ENCODE data around the gene PUM2.
"Not testable (repeated sequence)": the region's sequence is repeated elsewhere in the genome, so short reads cannot be mapped to it uniquely, and the experiment has no call there.

PUM2 gene

DNA sequence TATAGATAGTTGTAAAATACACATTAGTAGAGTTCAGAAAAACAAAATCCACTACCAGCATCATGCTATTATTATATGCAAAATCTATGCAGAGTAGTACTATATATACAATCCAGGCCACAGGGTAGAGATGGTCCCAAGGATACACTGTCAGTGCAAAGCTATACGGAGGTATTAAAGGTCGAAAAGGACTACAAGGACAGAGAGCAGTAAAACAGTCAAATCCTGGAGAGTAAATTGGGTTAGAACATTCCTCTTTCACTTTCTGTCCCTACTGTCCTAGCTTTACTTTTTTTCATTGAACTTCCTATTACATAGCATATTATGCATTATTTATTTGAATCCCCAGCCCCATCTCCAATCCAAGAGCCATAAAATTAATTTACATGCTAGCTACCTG is 86.0 kb downstream of the PUM2 start:
- DNase-seq (ENCODE audit: low read depth, low spot score), result no peak
- ChIA-PET POLR2A (no interaction called here), CTCF (interaction anchor here (0.5 to 2.2 kb wide), 4 partner anchors 13 to 161 kb away, joined by 3 to 7 read pairs (median 4); no protein-coding TSS in a partner anchor)
- TF ChIP-seq, protein P1, sequence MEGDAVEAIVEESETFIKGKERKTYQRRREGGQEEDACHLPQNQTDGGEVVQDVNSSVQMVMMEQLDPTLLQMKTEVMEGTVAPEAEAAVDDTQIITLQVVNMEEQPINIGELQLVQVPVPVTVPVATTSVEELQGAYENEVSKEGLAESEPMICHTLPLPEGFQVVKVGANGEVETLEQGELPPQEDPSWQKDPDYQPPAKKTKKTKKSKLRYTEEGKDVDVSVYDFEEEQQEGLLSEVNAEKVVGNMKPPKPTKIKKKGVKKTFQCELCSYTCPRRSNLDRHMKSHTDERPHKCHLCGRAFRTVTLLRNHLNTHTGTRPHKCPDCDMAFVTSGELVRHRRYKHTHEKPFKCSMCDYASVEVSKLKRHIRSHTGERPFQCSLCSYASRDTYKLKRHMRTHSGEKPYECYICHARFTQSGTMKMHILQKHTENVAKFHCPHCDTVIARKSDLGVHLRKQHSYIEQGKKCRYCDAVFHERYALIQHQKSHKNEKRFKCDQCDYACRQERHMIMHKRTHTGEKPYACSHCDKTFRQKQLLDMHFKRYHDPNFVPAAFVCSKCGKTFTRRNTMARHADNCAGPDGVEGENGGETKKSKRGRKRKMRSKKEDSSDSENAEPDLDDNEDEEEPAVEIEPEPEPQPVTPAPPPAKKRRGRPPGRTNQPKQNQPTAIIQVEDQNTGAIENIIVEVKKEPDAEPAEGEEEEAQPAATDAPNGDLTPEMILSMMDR (IDR thresholded peaks at IDR 0.05; ENCODE audit: insufficient read depth, low read length, missing control alignments), result no peak
- H3K4me3 ChIP-seq (ENCODE audit: low read depth, low read length), result no peak overlapping the region

DNA sequence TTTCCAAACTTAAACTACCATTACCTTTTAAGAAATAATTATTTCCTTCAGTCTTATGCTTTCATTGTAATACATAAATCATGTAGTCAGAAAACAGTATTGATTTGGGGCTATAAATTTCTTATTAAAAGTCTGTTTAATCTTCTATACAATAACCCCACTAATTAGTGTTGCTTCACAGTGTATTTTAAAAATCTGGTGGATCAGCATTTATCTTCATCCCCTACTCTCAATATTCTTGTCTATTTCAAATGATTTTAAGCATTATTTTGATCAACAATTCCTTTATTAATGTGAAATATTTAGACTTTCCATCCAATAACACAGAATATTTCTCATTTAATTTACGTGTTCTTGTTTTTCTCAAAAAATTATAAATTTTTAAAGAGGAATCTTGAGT is 93.2 kb downstream of the PUM2 start:
- ChIA-PET CTCF (no interaction called here), POLR2A (no interaction called here)
- TF ChIP-seq, protein P1 (IDR thresholded peaks at IDR 0.05; ENCODE audit: insufficient read depth, low read length, missing control alignments), result no peak
- DNase-seq (ENCODE audit: low read depth, low spot score), result no peak
- no peak overlapping the region for H3K4me3 ChIP-seq (ENCODE audit: low read depth, low read length)

DNA sequence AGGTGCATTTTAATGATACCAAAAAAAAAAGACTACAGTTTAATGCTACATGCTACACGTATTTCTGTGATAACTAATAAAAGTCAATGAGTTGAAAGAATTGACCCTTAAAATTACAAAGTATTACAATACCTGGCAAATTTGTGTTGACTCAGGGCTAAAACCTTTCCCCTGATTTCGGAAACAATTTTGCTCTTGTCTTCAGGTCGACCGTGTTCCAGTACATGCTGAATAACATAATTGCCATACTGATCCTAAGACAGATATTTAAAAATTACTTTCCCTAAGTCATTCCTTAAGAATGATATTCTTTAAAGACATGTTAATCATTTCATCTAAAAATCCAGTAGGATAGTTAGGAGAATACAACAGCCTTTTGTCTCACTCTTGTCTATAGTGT is 95.9 kb downstream of the PUM2 start:
- CTCF ChIA-PET, result no interaction called here
- POLR2A ChIA-PET, result no interaction called here
- DNase-seq (ENCODE audit: low read depth, low spot score), result no peak
- no peak overlapping the region for H3K4me3 ChIP-seq (ENCODE audit: low read depth, low read length)
- TF ChIP-seq, protein P1 (IDR thresholded peaks at IDR 0.05; ENCODE audit: insufficient read depth, low read length, missing control alignments), result no peak

DNA sequence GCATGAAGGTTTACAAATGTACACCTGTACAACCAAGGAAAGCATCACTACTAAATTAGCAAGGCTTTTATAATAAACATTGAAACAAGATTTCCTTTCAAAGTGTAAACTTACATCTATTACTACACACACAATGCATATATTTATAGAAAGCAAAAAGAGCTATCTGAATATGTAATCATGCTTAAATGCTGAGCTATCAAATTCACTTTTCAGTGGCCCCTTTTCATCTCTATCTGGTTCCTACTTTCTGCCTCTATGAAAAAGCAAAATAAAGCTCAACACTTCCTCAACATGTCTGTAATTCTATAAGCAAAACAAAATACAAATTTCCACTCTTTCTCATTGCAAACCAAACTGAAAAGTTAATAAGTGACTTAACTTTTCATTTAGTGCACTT is 100.2 kb downstream of the PUM2 start:
- TF ChIP-seq, protein P1 (IDR thresholded peaks at IDR 0.05; ENCODE audit: insufficient read depth, low read length, missing control alignments), result no peak
- ChIA-PET CTCF (interaction anchor here (0.6 to 2.5 kb wide), 5 partner anchors 8 to 114 kb away, joined by 3 to 6 read pairs (median 4); no protein-coding TSS in a partner anchor), POLR2A (no interaction called here)
- no peak for DNase-seq (ENCODE audit: low read depth, low spot score)
- no peak overlapping the region for H3K4me3 ChIP-seq (ENCODE audit: low read depth, low read length)

DNA sequence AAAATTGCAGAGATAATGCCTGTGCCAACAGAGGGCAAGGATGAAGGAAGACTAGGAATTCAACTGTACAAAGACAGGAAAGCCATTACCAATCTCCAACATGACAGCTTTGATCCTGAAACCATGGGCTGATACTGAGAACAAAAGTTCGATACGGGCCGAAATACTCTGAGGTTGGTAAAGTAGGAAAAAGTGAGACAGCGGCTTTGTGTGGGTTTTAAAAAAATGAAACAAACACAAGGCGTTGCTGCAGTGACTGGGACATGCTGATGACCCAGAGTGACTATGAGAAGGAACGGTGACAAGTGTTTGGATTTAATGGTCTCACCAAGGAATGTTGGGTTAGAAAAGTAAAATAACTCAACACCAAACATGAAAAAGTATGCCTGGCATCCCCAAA is 101.5 kb downstream of the PUM2 start:
- DNase-seq (ENCODE audit: low read depth, low spot score), result no peak
- TF ChIP-seq, protein P1 (IDR thresholded peaks at IDR 0.05; ENCODE audit: insufficient read depth, low read length, missing control alignments), result no peak
- POLR2A ChIA-PET, result no interaction called here
- no peak overlapping the region for H3K4me3 ChIP-seq (ENCODE audit: low read depth, low read length)
- CTCF ChIA-PET, result interaction anchor here (2.5 kb wide), 1 partner anchor 23 kb away, joined by 6 read pairs; no protein-coding TSS in a partner anchor

DNA sequence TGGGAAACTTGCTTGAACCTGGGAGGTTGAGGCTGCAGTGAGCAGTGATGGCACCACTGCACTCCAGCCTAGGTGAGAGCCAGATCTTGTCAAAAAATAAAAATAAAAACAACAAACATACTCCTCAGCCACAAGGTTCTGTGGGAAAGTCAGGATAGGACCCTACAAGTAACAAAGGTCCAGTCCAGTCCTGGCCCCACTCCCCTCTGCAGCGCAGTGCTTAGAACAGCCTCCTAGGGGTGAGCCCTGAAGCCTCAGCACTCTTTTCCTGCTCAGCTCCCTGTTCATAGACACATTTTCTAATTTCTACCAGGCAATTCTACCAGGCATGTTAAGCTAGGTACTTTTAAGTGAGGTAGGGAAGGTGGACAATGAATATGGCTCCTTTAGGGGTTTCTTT is 103.6 kb downstream of the PUM2 start:
- DNase-seq (ENCODE audit: low read depth, low spot score), result no peak
- TF ChIP-seq, protein P1 (IDR thresholded peaks at IDR 0.05; ENCODE audit: insufficient read depth, low read length, missing control alignments), result no peak
- ChIA-PET CTCF (interaction anchor here (1.5 to 3.2 kb wide), 3 partner anchors 9 to 232 kb away, joined by 3 to 13 read pairs (median 4); no protein-coding TSS in a partner anchor), POLR2A (interaction anchor here (0.6 kb wide), 1 partner anchor 147 kb away, joined by 3 read pairs; no protein-coding TSS in a partner anchor)
- no peak overlapping the region for H3K4me3 ChIP-seq (ENCODE audit: low read depth, low read length)

DNA sequence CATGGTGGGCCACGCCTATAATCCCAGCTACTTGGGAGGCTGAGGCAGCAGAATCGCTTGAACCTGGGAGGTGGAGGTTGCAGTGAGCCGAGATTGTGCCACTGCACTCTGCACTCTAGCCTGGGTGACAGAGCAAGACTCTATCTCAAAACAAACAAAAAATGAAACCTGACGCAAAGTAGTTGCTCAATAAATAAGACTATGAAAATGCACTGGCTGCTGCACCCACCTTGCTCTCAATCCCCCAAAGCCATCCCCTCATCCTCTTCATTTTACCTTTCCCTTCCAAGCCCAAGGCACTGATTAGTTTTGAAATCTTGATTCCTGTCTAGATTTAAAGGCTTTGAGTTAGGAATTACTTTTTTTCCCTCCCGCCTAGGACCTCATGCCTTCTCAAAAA is 107.0 kb downstream of the PUM2 start:
- POLR2A ChIA-PET, result not testable (repeated sequence)
- CTCF ChIA-PET, result interaction anchor here (1.0 to 3.2 kb wide), 3 partner anchors 8 to 48 kb away, joined by 5 to 13 read pairs (median 6); no protein-coding TSS in a partner anchor

More for the DNA sequence above, 107.0 kb downstream of the PUM2 start:
- H3K4me3 ChIP-seq (ENCODE audit: low read depth, low read length); DNase-seq (ENCODE audit: low read depth, low spot score): not testable (repeated sequence)
